CD4-positive, alpha-beta T cell treated with Interleukin-15 for 4 hours (primary cell): ENCODE data around the gene VASN.
"Not testable (repeated sequence)": the region's sequence is repeated elsewhere in the genome, so short reads cannot be mapped to it uniquely, and the experiment has no call there.

Experiments used
- DNase-seq: peaks from one replicate; pipeline ENCODE4 v3.0.0-alpha.2; 2020; ENCODE audit warnings: low spot score

The VASN gene

GRCh38 chr16:4337540-4338088 is 34.0 kb upstream of the VASN start:
- DNase-seq = no peak

GRCh38 chr16:4338125-4338582 is 33.5 kb upstream of the VASN start:
- DNase-seq = no peak

GRCh38 chr16:4338712-4339299 is 32.8 kb upstream of the VASN start:
- no peak for DNase-seq

- no peak for DNase-seq
Measured at GRCh38 chr16:4339455-4339854, 32.2 kb upstream of the VASN start.

GRCh38 chr16:4339909-4340308 is 31.7 kb upstream of the VASN start:
- no peak for DNase-seq

GRCh38 chr16:4340443-4340842 is 31.2 kb upstream of the VASN start:
- DNase-seq = no peak

- DNase-seq = no peak
Measured at GRCh38 chr16:4341250-4341649, 30.4 kb upstream of the VASN start.

GRCh38 chr16:4342866-4343744 is 28.5 kb upstream of the VASN start:
- DNase-seq = no peak

- DNase-seq = not testable (repeated sequence)
Measured at GRCh38 chr16:4344300-4344982, 27.2 kb upstream of the VASN start.

- no peak for DNase-seq
Measured at GRCh38 chr16:4344983-4345835, 26.4 kb upstream of the VASN start.

GRCh38 chr16:4345836-4346781 is 25.5 kb upstream of the VASN start:
- no peak for DNase-seq

- no peak for DNase-seq
Measured at GRCh38 chr16:4347010-4347409, 24.6 kb upstream of the VASN start.

GRCh38 chr16:4347765-4348509 is 23.7 kb upstream of the VASN start:
- no peak for DNase-seq

- no peak for DNase-seq
Measured at GRCh38 chr16:4349332-4349731, 22.3 kb upstream of the VASN start.

GRCh38 chr16:4350365-4350786 is 21.3 kb upstream of the VASN start:
- no peak for DNase-seq

GRCh38 chr16:4350787-4351659 is 20.6 kb upstream of the VASN start, which contains the start of gene PAM16:
TSS of gene PAM16 (minus strand) at chr16:4351321. CDS start at chr16:4351234, 87 bp downstream.
- DNase-seq = peak; percentile 97

GRCh38 chr16:4351880-4352279 is 19.8 kb upstream of the VASN start:
- DNase-seq = no peak

GRCh38 chr16:4352843-4353242 is 18.8 kb upstream of the VASN start:
- DNase-seq = no peak

GRCh38 chr16:4353675-4354074 is 18.0 kb upstream of the VASN start:
- no peak for DNase-seq
